ENCODE measurements around the gene DCST1.
"Not testable (repeated sequence)": the region's sequence is repeated elsewhere in the genome, so short reads cannot be mapped to it uniquely, and the experiment has no call there.

The DCST1 gene

GRCh38 chr1:155033524-155033923 lies at the start of gene DCST1, which contains the start of gene DCST2:
Gene DCST1 (plus strand): TSS chr1:155033824. CDS start chr1:155034037, 213 bp downstream.
Gene DCST2 (minus strand): TSS chr1:155033781. CDS start chr1:155033701, 80 bp downstream.
- DNase-seq (ENCODE audit: low spot score) = no peak

DNA sequence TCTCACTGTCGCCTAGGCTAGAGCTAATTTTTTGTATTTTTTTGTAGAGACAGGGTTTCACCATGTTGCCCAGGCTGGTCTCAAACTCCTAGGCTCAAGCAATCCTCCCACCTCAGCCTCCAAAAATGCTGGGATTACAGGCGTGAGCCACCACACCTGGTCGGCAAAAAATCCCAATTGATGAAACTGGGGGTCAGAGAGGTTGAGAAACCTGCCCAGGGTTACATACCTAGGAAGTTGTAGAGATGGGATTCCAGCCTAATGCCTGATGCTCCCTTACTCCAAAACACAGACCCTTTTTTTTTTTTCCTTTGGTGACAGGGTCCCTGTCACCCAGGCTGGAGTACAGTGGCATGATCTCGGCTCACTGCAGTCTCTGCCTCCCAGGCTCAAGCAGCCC lies 46.9 kb upstream of the DCST1 start:
- not testable (repeated sequence) for DNase-seq (ENCODE audit: low spot score)

DNA sequence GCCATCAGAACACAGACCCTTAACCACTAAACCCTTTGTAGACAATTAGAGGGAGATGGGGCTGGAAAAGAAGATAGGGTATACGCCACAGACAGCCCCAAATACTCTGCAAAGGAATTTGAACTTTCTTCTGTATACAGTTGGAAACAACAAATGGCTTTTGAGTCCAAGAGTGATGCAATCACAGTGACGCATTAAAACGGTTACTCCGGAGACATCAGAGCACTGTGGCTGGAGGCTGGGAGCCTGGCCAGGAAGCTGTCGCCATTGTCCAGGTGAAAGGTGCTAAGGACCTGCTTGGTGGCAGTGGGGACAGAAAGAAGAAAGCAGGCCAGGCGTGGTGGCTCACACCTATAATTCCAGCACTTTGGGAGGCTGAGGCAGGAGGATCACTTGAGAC lies 46.3 kb upstream of the DCST1 start:
- no peak for DNase-seq (ENCODE audit: low spot score)

DNA sequence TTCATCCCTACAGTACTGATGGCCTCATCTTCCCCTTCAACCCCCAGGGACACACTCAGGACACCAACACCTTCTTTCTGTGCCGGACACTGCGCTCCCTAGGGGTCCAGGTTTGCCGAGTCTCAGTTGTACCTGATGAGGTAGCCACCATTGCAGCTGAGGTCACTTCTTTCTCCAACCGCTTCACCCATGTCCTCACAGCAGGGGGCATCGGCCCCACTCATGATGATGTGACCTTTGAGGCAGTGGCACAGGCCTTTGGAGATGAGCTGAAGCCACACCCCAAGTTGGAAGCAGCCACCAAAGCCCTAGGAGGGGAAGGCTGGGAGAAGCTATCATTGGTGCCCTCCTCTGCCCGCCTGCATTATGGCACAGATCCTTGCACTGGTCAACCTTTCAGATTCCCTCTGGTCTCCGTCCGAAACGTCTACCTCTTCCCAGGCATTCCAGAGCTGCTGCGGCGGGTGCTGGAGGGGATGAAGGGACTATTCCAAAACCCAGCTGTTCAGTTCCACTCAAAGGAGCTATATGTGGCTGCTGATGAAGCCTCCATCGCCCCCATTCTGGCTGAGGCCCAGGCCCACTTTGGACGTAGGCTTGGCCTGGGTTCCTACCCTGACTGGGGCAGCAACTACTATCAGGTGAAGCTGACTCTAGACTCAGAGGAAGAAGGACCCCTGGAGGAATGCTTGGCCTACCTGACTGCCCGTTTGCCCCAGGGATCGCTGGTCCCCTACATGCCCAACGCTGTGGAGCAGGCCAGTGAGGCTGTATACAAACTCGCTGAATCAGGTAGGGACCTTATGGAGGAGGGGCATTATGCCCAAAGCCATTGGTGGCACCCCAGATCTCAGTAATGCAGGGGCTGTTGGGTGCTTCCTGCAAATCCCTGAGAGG lies 45.3 kb upstream of the DCST1 start:
- no peak for DNase-seq (ENCODE audit: low spot score)

DNA sequence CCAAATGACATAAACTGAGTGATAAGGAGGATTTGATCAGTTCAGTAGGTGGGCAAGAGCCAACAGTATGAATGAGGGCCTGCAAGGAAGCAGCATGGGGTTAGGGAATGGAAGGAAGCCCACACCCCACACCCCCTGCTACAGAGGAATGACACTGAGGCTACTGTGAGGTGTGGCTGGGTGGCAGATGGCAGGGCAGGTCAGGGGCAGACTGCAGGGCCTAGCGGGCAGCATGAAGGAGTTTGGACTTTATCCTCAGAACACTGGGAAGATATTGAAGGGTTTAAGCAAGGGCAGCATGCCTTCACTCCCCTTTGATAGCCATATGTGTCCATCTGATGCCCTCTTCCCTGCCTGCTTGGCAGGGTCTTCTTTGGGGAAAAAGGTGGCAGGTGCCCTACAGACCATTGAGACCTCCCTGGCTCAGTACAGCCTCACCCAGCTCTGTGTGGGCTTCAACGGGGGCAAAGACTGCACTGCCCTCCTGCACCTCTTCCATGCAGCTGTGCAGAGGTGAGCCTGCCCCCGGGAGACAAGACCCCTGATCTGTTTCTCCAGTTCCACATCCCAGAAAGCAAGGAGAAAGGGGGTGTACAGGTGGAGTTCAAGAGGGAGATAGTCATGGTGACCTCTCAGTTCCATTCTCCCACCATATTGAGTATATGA lies 44.3 kb upstream of the DCST1 start:
- no peak for DNase-seq (ENCODE audit: low spot score)

DNA sequence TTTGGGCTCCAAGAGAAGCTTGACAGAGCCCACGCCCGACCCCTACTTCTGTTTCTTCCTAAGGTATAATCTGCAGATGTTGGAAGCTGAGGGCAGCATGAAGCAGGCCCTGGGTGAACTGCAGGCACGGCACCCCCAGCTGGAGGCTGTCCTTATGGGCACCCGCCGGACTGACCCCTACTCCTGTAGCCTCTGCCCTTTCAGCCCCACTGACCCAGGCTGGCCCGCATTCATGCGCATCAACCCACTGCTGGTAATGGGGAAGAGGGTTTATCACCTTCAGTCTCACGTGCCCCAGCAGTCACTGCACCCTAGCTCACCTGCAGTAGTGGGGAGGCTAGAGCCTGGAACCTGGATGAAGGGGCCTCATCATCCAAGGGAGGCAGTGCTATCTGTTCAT lies 43.3 kb upstream of the DCST1 start:
- no peak for DNase-seq (ENCODE audit: low spot score)

- no peak for DNase-seq (ENCODE audit: low spot score)
Measured at GRCh38 chr1:154992721-154993571, 40.7 kb upstream of the DCST1 start.

DNA sequence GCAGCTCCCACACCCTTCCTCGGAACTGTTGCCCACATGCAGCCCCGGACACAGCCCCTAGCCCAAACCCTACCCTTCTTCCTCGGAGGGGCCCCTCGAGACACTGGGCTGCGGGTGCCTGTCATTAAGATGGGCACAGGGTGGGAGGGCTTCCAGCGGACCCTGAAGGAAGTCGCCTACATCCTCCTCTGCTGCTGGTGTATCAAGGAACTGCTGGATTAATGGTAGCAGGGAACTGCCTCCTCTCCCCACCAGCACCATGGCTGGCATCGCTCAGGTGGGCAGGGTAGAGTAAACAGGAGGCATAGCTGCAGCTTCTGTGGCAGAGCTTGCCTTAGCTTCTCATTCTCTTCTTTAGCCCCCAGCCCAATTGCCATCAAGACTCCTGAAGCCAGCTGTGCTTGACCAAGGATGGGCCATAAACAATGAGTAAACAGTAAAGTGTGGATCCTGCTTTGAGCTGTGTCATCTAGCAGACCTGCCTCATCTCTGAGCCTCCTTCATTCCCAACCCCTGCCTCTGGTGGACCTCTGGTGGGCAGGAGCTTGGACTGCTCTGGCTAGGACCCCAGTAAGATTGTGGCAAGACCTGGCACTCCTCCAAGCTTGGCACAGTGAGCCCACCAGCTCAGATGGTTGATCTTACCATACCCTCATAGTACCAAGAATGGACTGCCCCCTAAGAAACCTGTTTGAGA lies 39.9 kb upstream of the DCST1 start, which contains the start of gene LENEP:
TSS of gene LENEP (plus strand) at position 15 of the 697 bp plus-strand sequence. CDS start at position 37, 22 bp downstream.
- DNase-seq (ENCODE audit: low spot score) = no peak

GRCh38 chr1:154994269-154994587 lies 39.4 kb upstream of the DCST1 start:
- DNase-seq (ENCODE audit: low spot score) = no peak

GRCh38 chr1:154994591-154994990 lies 39.0 kb upstream of the DCST1 start:
- no peak for DNase-seq (ENCODE audit: low spot score)

GRCh38 chr1:154995301-154995983 lies 38.2 kb upstream of the DCST1 start:
- not testable (repeated sequence) for DNase-seq (ENCODE audit: low spot score)

GRCh38 chr1:154996966-154997701 lies 36.5 kb upstream of the DCST1 start:
- no peak for DNase-seq (ENCODE audit: low spot score)

DNA sequence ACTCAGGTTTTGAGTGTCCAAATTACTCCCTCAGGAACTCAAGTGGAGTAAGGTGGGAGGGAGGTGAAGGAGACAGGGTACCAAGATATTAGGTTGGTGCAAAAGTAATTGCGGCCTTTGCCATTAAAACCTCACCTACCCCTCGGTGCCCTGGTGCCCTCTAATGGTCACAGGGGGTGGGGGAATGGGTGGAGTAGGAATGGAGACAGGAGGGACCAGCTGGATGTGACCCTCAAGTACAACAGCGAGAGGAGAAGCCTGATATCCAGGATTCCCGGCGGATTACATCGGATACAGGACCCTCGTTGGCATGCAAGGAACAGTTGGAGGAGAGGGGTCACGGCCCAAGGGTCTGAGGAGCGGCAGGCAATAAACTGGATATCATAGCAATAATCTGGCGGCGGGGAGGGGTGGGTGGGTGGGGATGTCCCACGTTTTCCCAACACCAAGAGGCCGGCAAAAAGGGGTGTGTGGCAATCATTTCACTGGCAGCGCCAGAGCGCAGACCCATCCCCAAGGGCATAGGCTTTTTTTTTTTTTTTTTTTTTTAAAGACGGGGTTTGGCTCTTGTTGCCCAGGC lies 35.3 kb upstream of the DCST1 start:
- no peak for DNase-seq (ENCODE audit: low spot score)

- DNase-seq (ENCODE audit: low spot score) = peak; percentile 68
Measured at GRCh38 chr1:154998818-154999570, 34.6 kb upstream of the DCST1 start.

DNA sequence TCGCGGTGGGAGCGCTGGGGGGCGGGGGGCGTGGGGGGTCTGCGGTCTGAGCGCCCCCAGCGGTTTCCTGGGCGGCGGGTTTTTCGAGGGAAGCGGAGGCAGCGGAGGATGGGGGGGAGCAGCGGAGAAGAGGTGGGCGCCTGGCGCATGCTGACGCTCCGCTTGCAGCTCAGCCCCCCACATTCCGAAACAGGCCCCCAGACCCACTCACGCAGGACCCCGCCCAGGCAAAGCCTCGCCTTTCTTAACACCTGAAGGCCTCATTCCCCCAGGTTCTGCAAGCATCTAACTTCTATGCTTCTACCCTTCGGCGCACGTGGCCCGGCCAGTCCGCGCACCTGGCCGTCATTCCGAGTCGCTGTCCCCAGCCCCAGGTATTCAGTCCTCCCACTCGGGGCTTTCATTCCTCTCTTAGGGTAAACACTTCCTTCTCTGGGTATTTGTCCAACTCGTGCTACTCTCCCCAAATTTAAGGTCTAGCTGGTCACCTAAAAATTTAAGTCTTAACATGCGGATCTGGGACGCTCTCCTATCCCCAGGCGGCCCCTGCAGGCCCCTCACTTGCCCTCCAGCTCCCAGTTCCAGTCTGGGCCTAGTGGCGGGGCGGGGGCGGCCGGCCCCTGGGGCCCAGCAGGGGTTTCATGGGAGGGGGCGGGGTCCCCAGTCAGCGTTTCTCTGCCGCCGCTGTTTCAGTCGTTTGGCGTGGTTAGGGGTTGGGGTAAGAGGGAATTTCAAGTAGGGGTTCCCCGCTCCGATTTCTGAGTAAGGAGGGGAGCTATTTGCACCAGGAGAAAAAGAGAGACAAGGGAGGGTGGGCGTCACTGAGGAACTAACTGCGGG lies 33.8 kb upstream of the DCST1 start:
- no peak for DNase-seq (ENCODE audit: low spot score)

DNA sequence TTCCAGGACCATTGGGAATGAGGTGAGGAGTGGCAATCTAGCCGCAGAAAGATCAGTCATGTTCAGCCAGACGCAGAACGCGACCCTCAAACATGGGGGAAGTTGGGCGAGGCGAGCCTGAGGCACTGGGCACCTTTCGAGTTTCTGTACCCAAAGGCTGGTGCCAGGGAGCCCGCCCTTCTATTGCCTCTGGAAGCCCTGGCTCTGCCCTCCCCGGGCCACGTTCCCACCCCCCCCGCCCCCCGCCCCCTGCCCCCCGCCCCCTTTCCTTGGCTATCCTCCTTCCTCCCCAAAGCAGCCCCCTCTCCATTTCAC lies 33.3 kb upstream of the DCST1 start:
- DNase-seq (ENCODE audit: low spot score) = no peak

DNA sequence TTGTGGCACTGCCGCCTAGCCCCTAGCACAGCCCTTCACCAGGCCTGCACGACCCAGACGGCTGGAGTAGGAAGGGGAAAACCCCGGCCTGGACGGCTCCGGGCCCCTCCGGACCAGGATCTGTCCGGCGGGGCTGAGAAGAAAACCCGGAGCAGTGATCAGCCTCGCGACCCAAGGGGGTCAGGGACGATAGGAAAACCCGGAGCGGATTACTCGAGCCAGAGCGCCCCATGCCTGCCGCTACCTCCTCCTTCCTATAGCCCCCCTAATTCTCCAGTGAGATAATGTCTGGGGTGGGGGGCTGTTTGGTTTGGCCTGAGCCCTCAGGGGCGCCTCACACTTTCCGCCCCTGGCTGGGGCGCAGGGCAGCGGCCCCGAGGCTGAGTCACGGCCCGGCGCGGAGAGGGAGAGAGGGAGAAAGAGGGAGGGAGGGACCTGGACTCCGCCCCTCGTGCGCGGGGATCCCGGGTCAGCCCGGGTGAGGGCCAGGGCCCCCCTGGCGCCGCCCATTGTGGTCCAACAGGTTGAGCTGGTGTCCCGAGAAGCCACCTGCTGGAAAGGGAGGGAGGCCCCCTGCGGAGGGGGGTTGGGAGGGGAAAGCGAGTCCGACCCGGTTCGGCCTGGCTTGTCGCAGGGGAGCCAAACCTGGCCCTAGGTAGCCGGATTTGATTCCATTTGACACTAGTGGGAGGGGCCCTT lies 32.7 kb upstream of the DCST1 start:
- DNase-seq (ENCODE audit: low spot score) = peak; percentile 83

- DNase-seq (ENCODE audit: low spot score) = no peak
Measured at GRCh38 chr1:155001425-155001674, 32.3 kb upstream of the DCST1 start.

Data from Ammon's horn (tissue), 1 donor.